ENCODE data around the gene RBBP8NL. TPM values are rescaled to one million over a fixed set of nuclear protein-coding genes. Genes with fewer than 3 reads are reported as not detected.

The RBBP8NL gene
- total RNA-seq, 1 experiment from 2014 or later, result not detected

DNA sequence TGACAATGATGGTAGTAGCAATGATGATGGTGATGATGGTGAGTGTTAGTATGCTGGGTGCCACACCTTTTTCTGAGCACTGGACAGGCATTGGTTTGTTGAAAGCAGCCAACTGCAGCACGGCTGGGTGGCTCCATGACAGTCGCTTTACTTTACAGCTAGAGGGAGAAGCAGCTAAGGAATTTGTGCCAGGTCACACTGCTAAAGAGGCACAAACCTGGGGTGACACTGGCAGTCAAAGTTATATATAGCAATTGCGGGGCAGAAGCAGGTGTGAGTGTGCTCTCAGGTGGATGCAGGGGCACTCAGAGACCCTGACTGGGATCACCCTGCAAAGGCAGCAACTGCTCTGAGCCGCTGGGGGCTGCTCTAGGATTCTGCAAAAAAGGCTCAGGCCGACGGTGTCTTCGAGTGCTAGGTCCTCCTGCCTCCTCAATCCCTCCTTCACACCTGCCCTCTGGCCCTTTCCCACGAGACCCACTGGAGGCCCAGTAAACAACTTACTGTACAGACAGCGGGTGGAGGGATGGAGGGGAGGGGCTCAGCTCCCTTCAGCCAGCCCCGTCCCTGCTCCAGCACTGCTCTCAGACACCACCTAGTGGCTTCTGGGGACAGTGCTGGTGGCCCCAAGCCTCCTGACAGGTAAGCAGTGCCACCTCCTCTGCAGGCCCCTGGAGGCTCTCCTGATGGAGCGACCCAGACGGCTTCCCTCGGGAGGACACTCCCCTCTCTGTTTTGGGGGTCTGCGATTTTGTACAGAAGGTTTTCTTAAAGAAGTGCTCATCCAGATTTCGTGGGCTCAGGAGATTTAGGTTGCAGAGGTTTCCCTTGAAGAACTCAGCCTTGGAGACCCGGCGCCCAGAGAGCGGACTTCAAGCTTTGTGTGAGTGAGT is 44.8 kb downstream of the RBBP8NL start:
- intact Hi-C loops (cut with micrococcal nuclease), result loop anchor here (1.0 kb wide), 1 partner anchor 80 kb away; the partner anchor contains the start of gene ADRM1
- H3K4me3 Mint-ChIP-seq (ENCODE audit: unreplicated experiment), result no peak overlapping the region
- CTCF ChIA-PET, result interaction anchor here (0.5 to 4.0 kb wide), 33 partner anchors 9 to 464 kb away, joined by 3 to 53 read pairs (median 6); partner anchors contain the start of genes ADRM1 and LAMA5
- H3K9me3 Mint-ChIP-seq (ENCODE audit: unreplicated experiment), result peaks cover 9% of the 10 kb centered on the region
- DNase-seq (ENCODE audit: unreplicated experiment), result peak; percentile 85
- no TSS peak for BruUV-seq (replicated peaks)
- POLR2A ChIA-PET, result interaction anchor here (0.6 to 10.4 kb wide), 11 partner anchors 16 to 1541 kb away, joined by 3 to 307 read pairs (median 7); partner anchors contain the start of genes ADRM1 and LAMA5
- TF ChIP-seq, protein P1, sequence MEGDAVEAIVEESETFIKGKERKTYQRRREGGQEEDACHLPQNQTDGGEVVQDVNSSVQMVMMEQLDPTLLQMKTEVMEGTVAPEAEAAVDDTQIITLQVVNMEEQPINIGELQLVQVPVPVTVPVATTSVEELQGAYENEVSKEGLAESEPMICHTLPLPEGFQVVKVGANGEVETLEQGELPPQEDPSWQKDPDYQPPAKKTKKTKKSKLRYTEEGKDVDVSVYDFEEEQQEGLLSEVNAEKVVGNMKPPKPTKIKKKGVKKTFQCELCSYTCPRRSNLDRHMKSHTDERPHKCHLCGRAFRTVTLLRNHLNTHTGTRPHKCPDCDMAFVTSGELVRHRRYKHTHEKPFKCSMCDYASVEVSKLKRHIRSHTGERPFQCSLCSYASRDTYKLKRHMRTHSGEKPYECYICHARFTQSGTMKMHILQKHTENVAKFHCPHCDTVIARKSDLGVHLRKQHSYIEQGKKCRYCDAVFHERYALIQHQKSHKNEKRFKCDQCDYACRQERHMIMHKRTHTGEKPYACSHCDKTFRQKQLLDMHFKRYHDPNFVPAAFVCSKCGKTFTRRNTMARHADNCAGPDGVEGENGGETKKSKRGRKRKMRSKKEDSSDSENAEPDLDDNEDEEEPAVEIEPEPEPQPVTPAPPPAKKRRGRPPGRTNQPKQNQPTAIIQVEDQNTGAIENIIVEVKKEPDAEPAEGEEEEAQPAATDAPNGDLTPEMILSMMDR (IDR thresholded peaks at IDR 0.05; ENCODE audit: unreplicated experiment), result peak; percentile 94
- peaks cover 53% of the 10 kb centered on the region for H3K36me3 Mint-ChIP-seq (ENCODE audit: insufficient read depth, unreplicated experiment)
- H3K4me1 Mint-ChIP-seq (ENCODE audit: insufficient read depth, unreplicated experiment), result peaks cover 19% of the 10 kb centered on the region
- no peaks in the 10 kb centered on the region for H3K27me3 Mint-ChIP-seq (ENCODE audit: insufficient read depth, unreplicated experiment)
- no peak overlapping the region for H3K27ac Mint-ChIP-seq (ENCODE audit: low read depth, unreplicated experiment)

DNA sequence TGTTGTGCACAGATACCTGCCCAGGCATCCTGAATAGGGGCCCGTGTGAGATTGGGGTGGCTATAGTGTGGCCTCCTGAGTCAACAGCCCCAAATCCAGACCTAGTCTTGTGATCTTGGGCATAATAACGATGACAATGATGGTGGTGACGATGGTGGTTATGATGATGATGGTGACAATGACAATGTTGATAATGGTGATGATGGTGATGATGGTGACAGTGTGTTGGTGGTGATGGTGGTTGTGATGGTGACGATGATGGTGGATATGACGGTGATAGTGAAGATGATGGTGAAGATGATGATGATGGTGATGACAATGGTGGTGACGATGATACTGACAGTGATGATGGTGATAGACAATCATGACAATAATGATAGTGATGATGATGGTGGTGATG is 45.5 kb downstream of the RBBP8NL start:
- Mint-ChIP-seq H3K36me3 (ENCODE audit: insufficient read depth, unreplicated experiment) (peaks cover 46% of the 10 kb centered on the region), H3K4me3 (ENCODE audit: unreplicated experiment) (no peak overlapping the region), H3K27me3 (ENCODE audit: insufficient read depth, unreplicated experiment) (no peaks in the 10 kb centered on the region), H3K4me1 (ENCODE audit: insufficient read depth, unreplicated experiment) (peaks cover 19% of the 10 kb centered on the region), H3K9me3 (ENCODE audit: unreplicated experiment) (peaks cover 9% of the 10 kb centered on the region), H3K27ac (ENCODE audit: low read depth, unreplicated experiment) (no peak overlapping the region)
- DNase-seq (ENCODE audit: unreplicated experiment), result no peak
- ChIA-PET POLR2A (interaction anchor here (1.7 to 10.4 kb wide), 5 partner anchors 15 to 81 kb away, joined by 13 to 307 read pairs (median 15); partner anchors contain the start of genes ADRM1 and LAMA5), CTCF (interaction anchor here (0.8 to 4.0 kb wide), 12 partner anchors 8 to 93 kb away, joined by 3 to 53 read pairs (median 15); partner anchors contain the start of genes ADRM1 and LAMA5)
- BruUV-seq (replicated peaks), result no TSS peak
- intact Hi-C loops (cut with micrococcal nuclease), result loop anchor here (1.0 kb wide), 2 partner anchors 30 to 80 kb away; partner anchors contain the start of gene ADRM1
- TF ChIP-seq, protein P1 (IDR thresholded peaks at IDR 0.05; ENCODE audit: unreplicated experiment), result no peak

DNA sequence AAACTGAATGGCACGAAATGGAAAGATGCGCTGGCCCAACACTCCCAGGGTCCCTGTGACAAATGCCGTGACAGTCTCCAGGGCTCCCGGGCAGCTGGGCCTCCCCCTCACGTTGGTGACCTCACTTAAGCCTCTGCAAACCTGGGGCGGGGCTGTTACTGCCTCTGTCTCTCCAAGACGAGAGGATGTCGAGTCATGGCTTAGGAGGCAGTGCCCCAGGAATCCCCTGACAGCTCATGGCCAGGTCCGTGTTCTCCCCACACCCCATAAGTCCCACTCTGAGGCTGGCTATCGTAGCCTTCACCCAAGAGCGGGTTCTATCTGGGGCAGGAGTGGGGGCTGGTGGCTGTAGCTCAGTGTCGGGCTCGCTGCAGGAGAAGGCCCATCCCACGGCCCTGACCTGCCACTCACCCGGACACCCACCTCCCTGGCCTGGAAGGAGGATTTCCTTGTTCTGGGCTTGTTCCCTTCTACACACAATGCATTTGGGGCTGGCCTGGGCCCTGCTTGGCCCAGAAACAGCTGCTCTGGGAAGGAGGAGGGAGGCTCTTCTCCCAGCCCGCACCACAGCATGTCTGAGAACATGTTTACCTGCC is 46.0 kb downstream of the RBBP8NL start:
- POLR2A ChIA-PET, result interaction anchor here (0.8 to 10.4 kb wide), 3 partner anchors 15 to 76 kb away, joined by 3 to 307 read pairs (median 30); partner anchors contain the start of gene LAMA5
- Mint-ChIP-seq H3K4me3 (ENCODE audit: unreplicated experiment) (no peak overlapping the region), H3K4me1 (ENCODE audit: insufficient read depth, unreplicated experiment) (peaks cover 19% of the 10 kb centered on the region), H3K27me3 (ENCODE audit: insufficient read depth, unreplicated experiment) (no peaks in the 10 kb centered on the region), H3K27ac (ENCODE audit: low read depth, unreplicated experiment) (no peak overlapping the region), H3K36me3 (ENCODE audit: insufficient read depth, unreplicated experiment) (peaks cover 42% of the 10 kb centered on the region), H3K9me3 (ENCODE audit: unreplicated experiment) (peaks cover 9% of the 10 kb centered on the region)
- peak; percentile 45 for DNase-seq (ENCODE audit: unreplicated experiment)
- CTCF ChIA-PET, result interaction anchor here (0.7 to 4.0 kb wide), 8 partner anchors 13 to 92 kb away, joined by 3 to 53 read pairs (median 6); partner anchors contain the start of gene ADRM1
- BruUV-seq (replicated peaks), result no TSS peak
- TF ChIP-seq, protein P1 (IDR thresholded peaks at IDR 0.05; ENCODE audit: unreplicated experiment), result no peak
- intact Hi-C loops (cut with micrococcal nuclease), result loop anchor here (1.0 kb wide), 1 partner anchor 29 kb away; no protein-coding TSS in a partner anchor
